OCI-LY7 (cell line): ENCODE data around the gene CCDC71L. TPM values are rescaled to one million over a fixed set of nuclear protein-coding genes. Genes with fewer than 3 reads are reported as not detected.

Experiments used
- BruUV-seq: library from RNA; stranded (reverse); fragments of 400-500 nt; replicated peaks from 2 replicates; lab custom pipeline; 2021; lab: Mats Ljungman, UMichigan
- CTCF ChIA-PET: fragments of 300-600 bp; sonication (Branson Sonifier 250); formaldehyde crosslinking; loops from one replicate; lab custom pipeline; 2022; ENCODE audit warnings: antibody characterized with exemption; ENCODE audit not compliant: unreplicated experiment; lab: Charles Lee
- POLR2A ChIA-PET: fragments of 300-600 bp; sonication (Branson Sonifier 250); formaldehyde crosslinking; loops from one replicate; lab custom pipeline; 2022; ENCODE audit warnings: antibody characterized with exemption; lab: Charles Lee
- DNase-seq: peaks from one replicate; pipeline ENCODE4 v3.0.0-alpha.2; 2015; ENCODE audit warnings: low spot score
- H2AFZ ChIP-seq: fragments of 200-600 bp; sonication (generic), shearing (Covaris generic); 2 replicates; pipeline ENCODE4 v1.6.1; 2014; ENCODE audit warnings: mild to moderate bottlenecking, antibody characterized with exemption, low read length, moderate library complexity
- H3K27ac ChIP-seq: fragments of 200-600 bp; sonication (generic); 2 replicates; pipeline ENCODE4 v1.5.1; 2014; ENCODE audit warnings: mixed run types, low read depth, mild to moderate bottlenecking, moderate library complexity, low read length, inconsistent platforms; ENCODE audit not compliant: poor library complexity, severe bottlenecking
- H3K36me3 ChIP-seq: fragments of 200-600 bp; sonication (generic); 2 replicates; pipeline ENCODE4 v1.6.1; 2014; ENCODE audit warnings: mild to moderate bottlenecking, antibody characterized with exemption, low read length, moderate library complexity, mixed read lengths; ENCODE audit not compliant: insufficient read depth
- H3K4me1 ChIP-seq: fragments of 200-600 bp; sonication (generic); 2 replicates; pipeline ENCODE4 v1.5.1; 2014; ENCODE audit warnings: mild to moderate bottlenecking, low read length; ENCODE audit not compliant: insufficient read depth, poor library complexity, severe bottlenecking
- H3K4me2 ChIP-seq: fragments of 200-600 bp; sonication (generic); 2 replicates; pipeline ENCODE4 v1.6.1; 2014; ENCODE audit warnings: mild to moderate bottlenecking, low read length
- H3K4me3 ChIP-seq: fragments of 200-600 bp; sonication (generic); 2 replicates; pipeline ENCODE4 v1.5.1; 2014; ENCODE audit warnings: mild to moderate bottlenecking, low read depth, low read length; ENCODE audit not compliant: poor library complexity, severe bottlenecking
- H3K79me2 ChIP-seq: fragments of 200-600 bp; sonication (generic); 2 replicates; pipeline ENCODE4 v1.6.1; 2016; ENCODE audit warnings: low read depth, mild to moderate bottlenecking, low read length, moderate library complexity, mixed read lengths; ENCODE audit not compliant: insufficient read depth
- H3K9me2 ChIP-seq: fragments of 200-600 bp; sonication (generic); 2 replicates; pipeline ENCODE4 v1.6.1; 2016; ENCODE audit warnings: mild to moderate bottlenecking, low read length, mixed read lengths; ENCODE audit not compliant: insufficient read depth
- H3K9me3 ChIP-seq: fragments of 200-600 bp; sonication (generic); 2 replicates; pipeline ENCODE4 v1.6.1; 2014; ENCODE audit warnings: mild to moderate bottlenecking, mixed run types, low read length, mixed read lengths
- H4K20me1 ChIP-seq: fragments of 200-600 bp; sonication (generic); 2 replicates; pipeline ENCODE4 v1.6.1; 2014; ENCODE audit warnings: mild to moderate bottlenecking, antibody characterized with exemption, low read length, moderate library complexity, mixed read lengths; ENCODE audit not compliant: insufficient read depth
- CTCF ChIP-seq: fragments of 200-600 bp; sonication (generic); conservative IDR thresholded peaks from 2 replicates; pipeline ENCODE4 v1.5.1; 2014; ENCODE audit warnings: mild to moderate bottlenecking, antibody characterized with exemption, low read length, moderate library complexity, mixed read lengths
- EZH2phosphoT487 ChIP-seq: fragments of 200-600 bp; sonication (generic); IDR thresholded peaks from 2 replicates; pipeline ENCODE4 v1.6.1; 2018; ENCODE audit warnings: low read depth, borderline replicate concordance, mild to moderate bottlenecking, mixed run types, antibody characterized with exemption, low read length, moderate library complexity, mixed read lengths
- intact Hi-C: fragments of 100-400 bp; cut with micrococcal nuclease; formaldehyde crosslinking; loops from one replicate; pipeline ENCODE4 v1.10.0; 2022; ENCODE audit not compliant: unreplicated experiment
- total RNA-seq, 2 experiments: library from RNA; depleted of rRNA in 1 of 2; stranded (reverse); fragments of >200 nt in 1 of 2; shearing (Covaris generic) in 1 of 2; gene quantifications; 2 replicates each; pipeline ENCODE4 v1.2.3, GENCODE V29; 2014 to 2022

Gene CCDC71L
- total RNA-seq, 2 experiments from 2014 or later = 18.5 to 20.5 TPM

DNA sequence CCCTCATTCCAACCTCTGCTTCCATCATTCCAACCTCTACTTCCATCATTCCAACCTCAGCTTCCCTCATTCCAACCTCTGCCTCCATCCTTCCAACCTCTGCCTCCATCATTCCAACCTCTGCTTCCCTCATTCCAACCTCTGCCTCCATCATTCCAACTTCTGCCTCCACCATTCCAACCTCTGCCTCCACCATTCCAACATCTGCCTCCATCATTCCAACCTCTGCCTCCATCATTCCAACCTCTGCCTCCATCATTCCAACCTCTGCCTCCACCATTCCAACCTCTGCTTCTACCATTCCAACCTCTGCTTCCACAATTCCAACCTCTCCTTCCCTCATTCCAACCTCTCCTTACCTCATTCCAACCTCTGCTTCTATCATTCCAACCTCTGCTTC lies 30.3 kb downstream of the CCDC71L start:
- BruUV-seq = no TSS peak
- ChIA-PET POLR2A (no interaction called here), CTCF (no interaction called here)
- Histone ChIP-seq H3K4me1 (no peaks in the 10 kb centered on the region), H4K20me1 (no peaks in the 10 kb centered on the region), H3K4me3 (no peak overlapping the region), H3K9me3 (no peaks in the 10 kb centered on the region), H3K9me2 (no peaks in the 10 kb centered on the region), H2AFZ (no peak overlapping the region), H3K36me3 (no peaks in the 10 kb centered on the region), H3K79me2 (no peaks in the 10 kb centered on the region), H3K27ac (no peak overlapping the region), H3K4me2 (no peak overlapping the region)
- DNase-seq = no peak
- intact Hi-C loops = no loop called here
- TF ChIP-seq EZH2phosphoT487 (no peak), CTCF (no peak)

GRCh38 chr7:106629516-106629915 lies 31.4 kb downstream of the CCDC71L start:
- Histone ChIP-seq H3K9me2 (no peaks in the 10 kb centered on the region), H3K36me3 (no peaks in the 10 kb centered on the region), H3K4me1 (no peaks in the 10 kb centered on the region), H3K9me3 (no peaks in the 10 kb centered on the region), H3K79me2 (no peaks in the 10 kb centered on the region), H3K27ac (no peak overlapping the region), H2AFZ (no peak overlapping the region), H3K4me3 (no peak overlapping the region), H4K20me1 (no peaks in the 10 kb centered on the region), H3K4me2 (no peak overlapping the region)
- POLR2A ChIA-PET = interaction anchor here (0.7 to 0.8 kb wide), 2 partner anchors 145 to 923 kb away, joined by 3 read pairs; no protein-coding TSS in a partner anchor
- DNase-seq = no peak
- CTCF ChIA-PET = no interaction called here
- TF ChIP-seq CTCF = no peak
- no peak for TF ChIP-seq EZH2phosphoT487
- BruUV-seq = no TSS peak
- intact Hi-C loops = no loop called here

GRCh38 chr7:106626376-106627164 lies 34.4 kb downstream of the CCDC71L start:
- Histone ChIP-seq H3K4me3 (no peak overlapping the region), H2AFZ (no peak overlapping the region), H3K27ac (no peak overlapping the region), H3K9me3 (no peaks in the 10 kb centered on the region), H4K20me1 (no peaks in the 10 kb centered on the region), H3K79me2 (no peaks in the 10 kb centered on the region), H3K4me2 (no peak overlapping the region), H3K9me2 (no peaks in the 10 kb centered on the region), H3K4me1 (no peaks in the 10 kb centered on the region), H3K36me3 (no peaks in the 10 kb centered on the region)
- TF ChIP-seq EZH2phosphoT487 (no peak), CTCF (no peak)
- BruUV-seq = no TSS peak
- CTCF ChIA-PET = no interaction called here
- no peak for DNase-seq
- intact Hi-C loops = no loop called here
- POLR2A ChIA-PET = no interaction called here
